Measurements from ENCODE around the gene ZNF358.
"Not testable (repeated sequence)": the region's sequence is repeated elsewhere in the genome, so short reads cannot be mapped to it uniquely, and the experiment has no call there.

Gene ZNF358

DNA sequence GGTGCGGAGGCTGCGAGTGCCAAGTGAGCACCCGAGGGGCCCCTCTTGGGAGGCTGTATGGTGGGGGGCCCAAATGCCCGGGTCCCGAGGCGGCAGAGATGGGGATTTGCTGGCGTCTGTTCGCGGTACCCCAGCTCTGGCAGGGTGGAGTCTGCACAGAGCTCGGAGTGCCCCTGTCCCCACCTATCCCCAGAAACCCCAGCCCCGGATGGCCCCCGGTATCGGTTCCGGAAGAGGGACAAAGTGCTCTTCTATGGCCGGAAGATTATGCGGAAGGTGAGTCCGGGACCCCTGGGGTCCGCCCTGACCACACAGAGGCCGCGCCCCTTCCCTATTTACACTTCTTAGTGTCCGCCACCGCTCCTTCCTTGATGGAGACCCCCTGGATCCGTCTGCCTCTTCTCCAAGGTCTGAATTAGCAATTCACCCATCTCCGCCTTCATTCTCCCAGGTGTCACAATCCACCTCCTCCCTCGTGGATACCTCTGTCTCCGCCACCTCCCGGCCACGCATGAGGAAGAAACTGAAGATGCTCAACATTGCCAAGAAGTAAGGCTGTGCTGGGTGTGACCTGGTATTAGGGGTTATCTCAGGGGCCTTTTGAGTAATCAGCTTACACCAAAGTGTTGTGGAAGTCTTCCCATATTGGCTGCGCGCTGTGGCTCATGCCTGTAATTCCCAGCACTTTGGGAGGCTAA lies 20.2 kb downstream of the ZNF358 start:
- intact Hi-C loops (cut with DNase I; ENCODE audit: low total_unique reads): loop anchor here (5.0 to 10.0 kb wide), 2 partner anchors 49 to 141 kb away; partner anchors contain the start of gene PEX11G
- Histone ChIP-seq H3K4me3 (peak overlapping the region; percentile 71 to 87), H3K4me1 (peaks cover 0 to 19% (median 14%) of the 10 kb centered on the region in 4 donors), H3K27ac (peak overlapping the region; percentile 87 to 97), H3K36me3 (peaks cover 29 to 57% (median 36%) of the 10 kb centered on the region in 3 donors), H3K27me3 (no peaks in the 10 kb centered on the region), H3K9me3 (no peaks in the 10 kb centered on the region)
- TF ChIP-seq, protein P1, sequence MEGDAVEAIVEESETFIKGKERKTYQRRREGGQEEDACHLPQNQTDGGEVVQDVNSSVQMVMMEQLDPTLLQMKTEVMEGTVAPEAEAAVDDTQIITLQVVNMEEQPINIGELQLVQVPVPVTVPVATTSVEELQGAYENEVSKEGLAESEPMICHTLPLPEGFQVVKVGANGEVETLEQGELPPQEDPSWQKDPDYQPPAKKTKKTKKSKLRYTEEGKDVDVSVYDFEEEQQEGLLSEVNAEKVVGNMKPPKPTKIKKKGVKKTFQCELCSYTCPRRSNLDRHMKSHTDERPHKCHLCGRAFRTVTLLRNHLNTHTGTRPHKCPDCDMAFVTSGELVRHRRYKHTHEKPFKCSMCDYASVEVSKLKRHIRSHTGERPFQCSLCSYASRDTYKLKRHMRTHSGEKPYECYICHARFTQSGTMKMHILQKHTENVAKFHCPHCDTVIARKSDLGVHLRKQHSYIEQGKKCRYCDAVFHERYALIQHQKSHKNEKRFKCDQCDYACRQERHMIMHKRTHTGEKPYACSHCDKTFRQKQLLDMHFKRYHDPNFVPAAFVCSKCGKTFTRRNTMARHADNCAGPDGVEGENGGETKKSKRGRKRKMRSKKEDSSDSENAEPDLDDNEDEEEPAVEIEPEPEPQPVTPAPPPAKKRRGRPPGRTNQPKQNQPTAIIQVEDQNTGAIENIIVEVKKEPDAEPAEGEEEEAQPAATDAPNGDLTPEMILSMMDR (IDR thresholded peaks at IDR 0.05): no peak
- no peak for DNase-seq

DNA sequence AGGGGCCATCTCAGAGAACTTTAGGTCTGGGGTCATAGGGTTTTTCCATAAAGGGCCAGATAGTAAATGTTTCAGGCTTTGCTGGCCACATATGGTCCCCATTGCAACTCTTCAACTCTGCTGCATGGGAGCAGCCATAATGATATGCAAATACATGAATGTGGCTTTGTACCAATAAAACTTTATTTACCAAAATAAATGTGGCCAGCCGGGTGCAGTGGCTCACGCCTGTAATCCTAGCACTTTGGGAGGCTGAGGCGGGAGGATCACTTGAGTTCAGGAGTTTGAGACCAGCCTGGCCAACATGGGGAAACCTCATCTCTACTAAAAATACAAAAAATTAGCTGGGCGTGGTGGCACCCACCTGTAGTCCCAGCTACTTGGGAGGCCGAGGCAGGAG lies 23.1 kb downstream of the ZNF358 start:
- not testable (repeated sequence) for H3K4me3 ChIP-seq, DNase-seq, H3K27me3 ChIP-seq, H3K9me3 ChIP-seq, H3K4me1 ChIP-seq, H3K27ac ChIP-seq
- H3K36me3 ChIP-seq: peaks cover 49 to 70% (median 60%) of the 10 kb centered on the region in 3 donors
- intact Hi-C loops (cut with DNase I; ENCODE audit: low total_unique reads): loop anchor here (5.0 to 10.0 kb wide), 2 partner anchors 52 to 144 kb away; partner anchors contain the start of gene PEX11G

DNA sequence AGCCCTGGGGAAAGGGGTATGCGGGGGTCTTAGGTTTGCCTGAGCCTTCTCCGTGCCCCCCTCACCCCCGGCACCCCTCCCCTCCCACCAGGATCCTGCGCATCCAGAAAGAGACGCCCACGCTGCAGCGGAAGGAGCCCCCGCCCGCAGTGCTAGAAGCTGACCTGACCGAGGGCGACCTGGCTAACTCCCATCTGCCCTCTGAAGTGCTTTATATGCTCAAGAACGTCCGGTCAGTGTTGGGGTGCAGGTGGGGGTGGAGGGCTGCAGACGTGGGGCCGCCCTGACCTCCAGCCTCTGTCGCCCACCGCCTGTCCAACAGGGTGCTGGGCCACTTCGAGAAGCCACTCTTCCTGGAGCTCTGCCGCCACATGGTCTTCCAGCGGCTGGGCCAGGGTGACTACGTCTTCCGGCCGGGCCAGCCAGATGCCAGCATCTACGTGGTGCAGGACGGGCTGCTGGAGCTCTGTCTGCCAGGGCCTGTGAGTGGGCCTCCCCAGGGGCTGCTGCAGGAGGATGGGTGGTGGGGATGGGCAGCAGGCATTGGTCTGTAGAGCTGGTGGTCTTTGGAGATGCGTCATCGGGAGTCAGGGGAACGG lies 24.0 kb downstream of the ZNF358 start:
- Histone ChIP-seq H3K4me3 (no peak overlapping the region), H3K9me3 (no peaks in the 10 kb centered on the region), H3K36me3 (peaks cover 49 to 79% (median 62%) of the 10 kb centered on the region in 3 donors), H3K27me3 (no peaks in the 10 kb centered on the region), H3K27ac (no peak overlapping the region), H3K4me1 (peaks cover 0 to 10% (median 8%) of the 10 kb centered on the region in 4 donors)
- intact Hi-C loops (cut with DNase I; ENCODE audit: low total_unique reads): loop anchor here (5.0 to 10.0 kb wide), 2 partner anchors 53 to 145 kb away; partner anchors contain the start of gene PEX11G
- DNase-seq: no peak
- TF ChIP-seq, protein P1 (IDR thresholded peaks at IDR 0.05): no peak

DNA sequence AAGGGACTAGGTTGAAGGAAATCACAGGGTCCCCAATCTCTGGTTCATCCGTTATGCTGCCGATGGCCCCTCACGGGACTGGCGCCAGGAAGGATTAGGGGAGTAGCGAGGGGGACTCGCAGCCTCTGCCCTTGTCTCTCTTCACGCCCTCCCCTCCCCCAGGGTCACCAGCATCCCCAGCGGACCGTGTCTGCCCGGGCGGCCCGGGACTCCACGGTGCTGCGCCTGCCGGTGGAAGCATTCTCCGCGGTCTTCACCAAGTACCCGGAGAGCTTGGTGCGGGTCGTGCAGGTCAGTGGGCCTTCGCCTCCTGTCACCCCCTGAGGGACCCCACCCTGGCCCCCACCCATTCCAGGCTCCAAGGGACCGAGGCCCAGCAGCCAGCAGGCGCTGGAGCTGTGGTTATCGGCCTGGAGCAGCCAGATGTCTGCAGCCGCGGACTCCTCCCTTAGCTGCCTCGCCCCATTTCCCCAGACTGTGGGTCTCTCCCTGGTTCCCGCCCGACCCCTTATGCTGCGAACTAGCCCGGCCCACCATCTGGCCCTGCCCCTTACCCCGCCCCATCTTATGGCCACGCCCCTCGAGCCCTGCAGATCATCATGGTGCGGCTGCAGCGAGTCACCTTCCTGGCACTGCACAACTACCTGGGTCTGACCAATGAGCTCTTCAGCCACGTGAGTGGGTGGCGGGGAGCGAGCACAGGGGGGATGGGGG lies 25.0 kb downstream of the ZNF358 start:
- TF ChIP-seq, protein P1 (IDR thresholded peaks at IDR 0.05): no peak
- Histone ChIP-seq H3K27me3 (no peaks in the 10 kb centered on the region), H3K9me3 (no peaks in the 10 kb centered on the region), H3K4me1 (peaks cover 0 to 8% (median 7%) of the 10 kb centered on the region in 4 donors), H3K36me3 (peaks cover 49 to 88% (median 68%) of the 10 kb centered on the region in 3 donors), H3K4me3 (no peak overlapping the region), H3K27ac (no peak overlapping the region)
- intact Hi-C loops (cut with DNase I; ENCODE audit: low total_unique reads): no loop called here
- DNase-seq: no peak

DNA sequence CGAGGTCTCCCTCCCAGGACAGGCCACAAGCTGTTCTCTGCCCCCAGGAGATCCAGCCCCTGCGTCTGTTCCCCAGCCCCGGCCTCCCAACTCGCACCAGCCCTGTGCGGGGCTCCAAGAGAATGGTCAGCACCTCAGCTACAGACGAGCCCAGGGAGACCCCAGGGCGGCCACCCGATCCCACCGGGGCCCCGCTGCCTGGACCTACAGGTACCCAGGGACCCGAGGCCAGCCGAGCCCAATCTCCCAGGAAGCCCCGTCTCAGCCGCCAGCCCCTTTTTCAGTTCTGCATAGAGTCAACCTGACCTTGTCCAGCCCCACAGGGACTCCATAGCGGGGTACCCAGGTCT lies 25.5 kb downstream of the ZNF358 start:
- H3K4me3 ChIP-seq: no peak overlapping the region
- no peaks in the 10 kb centered on the region for H3K27me3 ChIP-seq
- H3K36me3 ChIP-seq: peaks cover 49 to 93% (median 68%) of the 10 kb centered on the region in 3 donors
- H3K9me3 ChIP-seq: no peaks in the 10 kb centered on the region
- TF ChIP-seq, protein P1 (IDR thresholded peaks at IDR 0.05): no peak
- intact Hi-C loops (cut with DNase I; ENCODE audit: low total_unique reads): no loop called here
- peaks cover 0 to 2% (median 1%) of the 10 kb centered on the region in 4 donors for H3K4me1 ChIP-seq
- no peak for DNase-seq
- no peak overlapping the region for H3K27ac ChIP-seq

Measured in tibial artery (tissue), 4 donors.